GM13976 (cell line): Measurements from ENCODE around the gene TMIGD2.
"Not testable (repeated sequence)": the region's sequence is repeated elsewhere in the genome, so short reads cannot be mapped to it uniquely, and the experiment has no call there.

ENCODE experiments used
- DNase-seq: peaks from one replicate; pipeline ENCODE4 v3.0.0; 2012; ENCODE audit warnings: low spot score
- in situ Hi-C: fragments of 300-500 bp; cut with MboI; formaldehyde crosslinking; loops from one replicate; pipeline ENCODE4 v1.12.0; 2022; ENCODE audit warnings: low sequenced_read_pairs, mixed read lengths, inconsistent platforms; ENCODE audit not compliant: unreplicated experiment
- TF ChIP-seq, protein P1 (sequence below): IDR thresholded peaks from 2 replicates; pipeline ENCODE4 v1.5.1; 2012; ENCODE audit warnings: borderline replicate concordance, mild to moderate bottlenecking; ENCODE audit not compliant: insufficient read depth; ENCODE audit errors: extremely low read depth, missing control alignments, control extremely low read depth

The TMIGD2 gene, protein sequence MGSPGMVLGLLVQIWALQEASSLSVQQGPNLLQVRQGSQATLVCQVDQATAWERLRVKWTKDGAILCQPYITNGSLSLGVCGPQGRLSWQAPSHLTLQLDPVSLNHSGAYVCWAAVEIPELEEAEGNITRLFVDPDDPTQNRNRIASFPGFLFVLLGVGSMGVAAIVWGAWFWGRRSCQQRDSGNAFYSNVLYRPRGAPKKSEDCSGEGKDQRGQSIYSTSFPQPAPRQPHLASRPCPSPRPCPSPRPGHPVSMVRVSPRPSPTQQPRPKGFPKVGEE

DNA sequence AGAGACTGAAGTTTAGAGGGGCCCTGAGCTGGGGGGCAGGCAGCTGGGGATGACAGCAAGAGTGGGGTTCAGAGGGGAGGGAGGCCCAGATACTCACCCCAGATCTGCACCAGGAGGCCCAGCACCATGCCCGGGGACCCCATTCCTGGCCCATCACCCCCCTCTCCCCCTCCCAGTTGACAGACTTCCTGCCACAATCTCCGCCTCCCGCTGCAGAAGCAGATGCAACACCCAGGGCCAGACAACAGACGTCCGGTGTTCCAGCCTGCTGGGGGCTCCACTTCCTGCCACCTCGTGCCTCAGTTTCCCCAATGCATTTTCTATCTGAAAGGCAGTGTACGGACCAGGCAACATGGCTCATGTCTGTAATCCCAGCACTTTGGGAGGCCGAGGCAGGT is at the start of gene TMIGD2:
Gene TMIGD2 (minus strand): TSS at position 147 of the 398 bp plus-strand sequence. CDS start 4 bp downstream, at position 143.
- in situ Hi-C loops, result no loop called here
- no peak for DNase-seq
- TF ChIP-seq, protein P1, sequence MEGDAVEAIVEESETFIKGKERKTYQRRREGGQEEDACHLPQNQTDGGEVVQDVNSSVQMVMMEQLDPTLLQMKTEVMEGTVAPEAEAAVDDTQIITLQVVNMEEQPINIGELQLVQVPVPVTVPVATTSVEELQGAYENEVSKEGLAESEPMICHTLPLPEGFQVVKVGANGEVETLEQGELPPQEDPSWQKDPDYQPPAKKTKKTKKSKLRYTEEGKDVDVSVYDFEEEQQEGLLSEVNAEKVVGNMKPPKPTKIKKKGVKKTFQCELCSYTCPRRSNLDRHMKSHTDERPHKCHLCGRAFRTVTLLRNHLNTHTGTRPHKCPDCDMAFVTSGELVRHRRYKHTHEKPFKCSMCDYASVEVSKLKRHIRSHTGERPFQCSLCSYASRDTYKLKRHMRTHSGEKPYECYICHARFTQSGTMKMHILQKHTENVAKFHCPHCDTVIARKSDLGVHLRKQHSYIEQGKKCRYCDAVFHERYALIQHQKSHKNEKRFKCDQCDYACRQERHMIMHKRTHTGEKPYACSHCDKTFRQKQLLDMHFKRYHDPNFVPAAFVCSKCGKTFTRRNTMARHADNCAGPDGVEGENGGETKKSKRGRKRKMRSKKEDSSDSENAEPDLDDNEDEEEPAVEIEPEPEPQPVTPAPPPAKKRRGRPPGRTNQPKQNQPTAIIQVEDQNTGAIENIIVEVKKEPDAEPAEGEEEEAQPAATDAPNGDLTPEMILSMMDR, result no peak

DNA sequence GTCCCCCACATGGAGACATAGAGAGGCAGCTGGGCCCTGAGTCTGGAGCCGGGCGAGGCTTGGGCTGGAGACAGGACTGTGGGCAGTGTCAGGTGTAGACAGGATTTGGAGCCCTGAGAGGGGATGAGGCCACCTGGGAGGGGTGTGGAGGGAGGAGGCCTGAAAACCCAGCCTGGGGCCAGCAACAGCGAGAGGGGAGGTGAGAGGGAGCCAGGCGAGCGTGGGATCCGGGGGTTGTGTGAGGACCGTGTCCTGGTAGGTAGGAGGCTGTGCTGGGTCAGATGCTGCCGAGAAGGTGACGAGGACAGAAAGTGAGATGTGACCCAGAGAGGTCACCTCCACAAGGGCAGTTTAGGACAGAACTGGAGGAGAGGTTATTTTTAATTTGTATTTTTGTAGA is 48.5 kb upstream of the TMIGD2 start:
- no peak for DNase-seq
- TF ChIP-seq, protein P1, result no peak
- in situ Hi-C loops, result loop anchor here (10.0 kb wide), 1 partner anchor 86 kb away; no protein-coding TSS in a partner anchor

DNA sequence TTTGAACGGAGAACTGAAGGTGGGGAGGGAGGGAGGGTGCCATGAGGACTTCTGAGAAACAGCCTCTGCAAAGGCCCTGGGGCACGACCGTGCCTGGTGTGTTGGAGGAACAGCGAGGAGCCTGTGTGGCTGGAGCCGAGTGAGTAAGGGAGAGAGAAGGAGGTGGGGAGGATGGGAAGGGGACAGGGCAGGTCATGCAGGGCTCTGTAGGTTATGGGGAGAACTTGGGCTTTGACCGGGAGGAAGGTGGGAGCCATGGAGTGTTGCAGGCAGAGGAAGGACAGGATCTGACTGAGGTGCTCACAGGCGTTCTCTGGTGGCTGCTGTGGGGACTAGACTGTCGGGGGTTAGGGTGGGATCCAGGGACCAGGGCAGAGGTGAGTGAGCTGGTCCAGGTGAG is 47.9 kb upstream of the TMIGD2 start:
- in situ Hi-C loops, result loop anchor here (10.0 kb wide), 1 partner anchor 85 kb away; no protein-coding TSS in a partner anchor
- no peak for DNase-seq
- TF ChIP-seq, protein P1, result no peak

DNA sequence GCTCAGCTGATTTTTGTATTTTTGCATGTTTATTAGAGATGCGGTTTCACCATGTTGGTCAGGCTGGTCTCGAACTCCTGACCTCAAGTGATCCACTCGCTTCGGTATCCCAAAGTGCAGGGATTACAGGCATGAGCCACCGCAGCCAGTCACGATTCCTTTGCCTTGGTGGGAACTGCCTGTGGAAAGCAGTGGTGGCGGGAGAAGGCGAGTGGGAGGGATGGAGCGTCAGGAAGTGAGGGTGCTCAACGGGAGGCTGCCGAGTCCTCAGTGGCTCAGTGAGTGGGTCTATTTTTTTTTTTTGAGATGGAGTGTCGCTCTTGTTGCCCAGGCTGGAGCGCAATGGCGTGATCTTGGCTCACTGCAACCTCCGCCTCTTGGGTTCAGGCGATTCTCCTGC is 47.0 kb upstream of the TMIGD2 start:
- in situ Hi-C loops, DNase-seq: not testable (repeated sequence)

DNA sequence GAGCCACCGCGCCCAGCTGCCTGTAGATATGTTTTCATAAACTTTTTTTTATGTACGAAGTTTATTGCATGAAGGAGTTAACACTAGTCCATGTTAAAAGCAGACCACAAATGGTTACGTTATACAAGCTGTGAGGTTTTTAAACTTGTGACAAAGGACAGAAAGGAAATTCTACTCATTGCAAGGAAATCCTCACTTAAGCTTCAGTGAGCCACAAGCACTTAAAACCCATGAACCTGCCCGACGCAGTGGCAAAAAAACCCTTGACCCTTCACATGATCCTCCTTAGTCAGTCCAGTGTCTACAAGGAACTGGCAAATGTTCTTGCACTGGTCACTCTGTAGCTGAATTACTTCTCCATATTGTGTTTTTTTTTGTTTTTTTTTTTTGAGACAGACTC is 45.3 kb upstream of the TMIGD2 start:
- in situ Hi-C loops, result no loop called here
- TF ChIP-seq, protein P1, result no peak
- no peak for DNase-seq

DNA sequence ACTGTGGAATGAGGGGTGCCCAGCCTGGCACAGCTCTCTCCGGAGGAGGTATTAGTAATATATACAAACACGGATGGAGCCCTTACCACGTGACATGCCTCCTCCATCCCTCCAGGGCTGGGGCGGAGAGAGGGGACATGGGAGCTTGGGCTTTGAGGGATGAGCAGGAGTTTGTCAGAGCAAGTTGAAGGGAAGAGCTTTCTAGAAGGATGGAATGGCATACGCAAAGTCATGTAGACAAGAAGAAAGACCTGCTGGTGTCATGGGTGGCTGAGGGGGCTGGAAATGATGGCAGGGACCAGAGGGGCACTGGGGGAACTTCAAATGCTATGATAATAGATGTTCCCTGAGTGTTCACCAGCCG is 43.8 kb upstream of the TMIGD2 start:
- TF ChIP-seq, protein P1, result no peak
- in situ Hi-C loops, result no loop called here
- DNase-seq, result no peak

DNA sequence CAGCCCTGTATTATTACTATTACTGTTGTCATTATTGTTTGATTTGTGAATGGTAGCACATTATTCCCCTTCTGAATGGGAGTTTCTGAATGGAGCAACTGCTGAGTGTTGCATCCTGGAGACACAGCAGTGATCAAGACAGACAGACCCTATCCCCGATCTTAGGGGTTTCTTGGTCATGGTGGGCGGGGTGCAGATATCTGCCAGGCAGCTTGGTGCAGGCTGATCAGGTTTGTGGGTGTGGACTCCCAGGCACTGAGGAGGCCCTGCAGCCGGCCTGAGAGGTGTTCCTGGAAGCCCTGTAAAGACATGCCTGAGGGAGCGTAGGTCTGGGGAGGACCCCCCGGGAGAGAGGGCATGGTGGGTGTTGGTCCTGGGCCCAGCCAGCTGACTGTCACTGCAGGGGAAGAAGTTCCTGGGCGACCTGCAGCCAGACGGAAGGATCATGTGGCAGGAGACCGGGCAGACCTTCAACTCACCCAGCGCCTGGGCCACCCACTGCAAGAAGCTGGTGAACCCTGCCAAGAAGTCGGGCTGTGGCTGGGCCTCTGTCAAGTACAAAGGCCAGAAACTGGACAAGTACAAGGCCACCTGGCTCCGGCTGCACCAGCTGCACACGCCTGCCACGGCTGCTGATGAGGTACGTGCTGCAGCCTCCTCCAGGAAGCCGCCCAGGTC is 43.3 kb upstream of the TMIGD2 start:
- no peak for DNase-seq
- in situ Hi-C loops, result no loop called here
- TF ChIP-seq, protein P1, result no peak
